SK-N-SH treated with all-trans-retinoic acid at 6 μM for 48 hours (cell line): ENCODE results near the gene OPA3.

ENCODE experiments used
- ATAC-seq: fragments of 200-7000 bp; cut with Tn5 transposase; 3 replicates; pipeline ENCODE4 v1.9.1; 2020; ENCODE audit warnings: mild to moderate bottlenecking, moderate library complexity
- ARNTL ChIP-seq: fragments of 450-650 bp; formaldehyde crosslinking; IDR thresholded peaks from 2 replicates; pipeline ENCODE4 v1.5.0; 2020; ENCODE audit warnings: low read depth, mild to moderate bottlenecking, moderate library complexity, borderline replicate concordance
- BACH2 ChIP-seq: fragments of 250-450 bp; sonication (Bioruptor Pico); IDR thresholded peaks from 2 replicates; pipeline ENCODE4 v1.9.0; 2021; ENCODE audit warnings: mild to moderate bottlenecking, borderline replicate concordance
- CREB5 ChIP-seq: fragments of 250-450 bp; sonication (Bioruptor Pico); IDR thresholded peaks from 2 replicates; pipeline ENCODE4 v1.5.1; 2020; ENCODE audit warnings: low read depth, mild to moderate bottlenecking, moderate library complexity
- CSDC2 ChIP-seq: fragments of 250-450 bp; sonication (Bioruptor Pico); IDR thresholded peaks from 2 replicates; pipeline ENCODE4 v1.5.0; 2020; ENCODE audit warnings: mild to moderate bottlenecking, moderate library complexity
- CSRNP3 ChIP-seq: fragments of 250-450 bp; sonication (Bioruptor Pico); IDR thresholded peaks from 2 replicates; pipeline ENCODE4 v1.5.1; 2021; ENCODE audit warnings: mild to moderate bottlenecking, moderate library complexity
- ESRRG ChIP-seq: fragments of 250-450 bp; sonication (Bioruptor Pico); IDR thresholded peaks from 2 replicates; pipeline ENCODE4 v1.6.1; 2021; ENCODE audit warnings: mild to moderate bottlenecking
- ISL1 ChIP-seq: fragments of 250-450 bp; sonication (Bioruptor Pico); IDR thresholded peaks from 2 replicates; pipeline ENCODE4 v2.1.2; 2022; ENCODE audit warnings: mild to moderate bottlenecking, moderate library complexity
- PATZ1 ChIP-seq: fragments of 250-450 bp; sonication (Bioruptor Pico); IDR thresholded peaks from 2 replicates; pipeline ENCODE4 v1.8.0; 2020; ENCODE audit warnings: mild to moderate bottlenecking, moderate library complexity, borderline replicate concordance
- TCF4 ChIP-seq: fragments of 250-450 bp; sonication (Bioruptor Pico); IDR thresholded peaks from 2 replicates; pipeline ENCODE4 v1.8.0; 2021; ENCODE audit warnings: mild to moderate bottlenecking, moderate library complexity, borderline replicate concordance
- TOX ChIP-seq: fragments of 250-450 bp; sonication (Bioruptor Pico); IDR thresholded peaks from 2 replicates; pipeline ENCODE4 v1.8.0; 2021; ENCODE audit warnings: mild to moderate bottlenecking, moderate library complexity, borderline replicate concordance
- TSHZ2 ChIP-seq: fragments of 250-450 bp; sonication (Bioruptor Pico); IDR thresholded peaks from 2 replicates; pipeline ENCODE4 v1.5.0; 2020; ENCODE audit warnings: mild to moderate bottlenecking, moderate library complexity
- ZC3H10 ChIP-seq: fragments of 250-450 bp; sonication (Bioruptor Pico); IDR thresholded peaks from 2 replicates; pipeline ENCODE4 v1.5.1; 2021; ENCODE audit warnings: mild to moderate bottlenecking, moderate library complexity
- ZNF70 ChIP-seq: fragments of 450-650 bp; formaldehyde crosslinking; IDR thresholded peaks from 2 replicates; pipeline ENCODE4 v1.5.0; 2020; ENCODE audit warnings: mild to moderate bottlenecking, moderate library complexity

The OPA3 gene

GRCh38 chr19:45587873-45588272, 3.3 kb upstream of the OPA3 start:
- TF ChIP-seq ARNTL (no peak), ZNF70 (CRISPR knock-in tag) (no peak), ZC3H10 (no peak), CREB5 (CRISPR knock-in tag) (no peak), TSHZ2 (CRISPR knock-in tag) (no peak), CSDC2 (no peak), ESRRG (CRISPR knock-in tag) (no peak)
- ATAC-seq: no peak

- TF ChIP-seq ISL1 (CRISPR knock-in tag) (peak; percentile 26; the same call in 1 of the 2 replicates), BACH2 (CRISPR knock-in tag) (no peak), PATZ1 (CRISPR knock-in tag) (peak; percentile 19; the same call in 1 of the 2 replicates)
- no peak for ATAC-seq
Measured at GRCh38 chr19:45585158-45585577, 566 bp upstream of the OPA3 start.

- TF ChIP-seq CSRNP3 (CRISPR knock-in tag) (no peak), TOX (CRISPR knock-in tag) (no peak), PATZ1 (CRISPR knock-in tag) (no peak), ISL1 (CRISPR knock-in tag) (no peak), ARNTL (no peak)
- ATAC-seq: no peak
Measured at GRCh38 chr19:45581576-45581975, 3.0 kb downstream of the OPA3 start.

- ATAC-seq: no peak
- no peak for TF ChIP-seq ZC3H10
- no peak for TF ChIP-seq CSRNP3 (CRISPR knock-in tag)
- no peak for TF ChIP-seq ISL1 (CRISPR knock-in tag)
- no peak for TF ChIP-seq CREB5 (CRISPR knock-in tag)
- no peak for TF ChIP-seq TSHZ2 (CRISPR knock-in tag)
- TF ChIP-seq TCF4 (CRISPR knock-in tag): no peak
Measured at GRCh38 chr19:45578861-45579260, 5.7 kb downstream of the OPA3 start.
